Parathyroid adenoma (tissue), 2 donors: ENCODE measurements around the gene CTSZ.

Source experiments
- H2AFZ ChIP-seq: fragments of 300-600 bp; sonication (generic); one replicate; pipeline ENCODE4 v1.7.0; 2017; ENCODE audit warnings: antibody characterized with exemption, mild to moderate bottlenecking
- H3K27ac ChIP-seq: fragments of 300-600 bp; sonication (generic); one replicate; pipeline ENCODE4 v1.7.0; 2017
- H3K27me3 ChIP-seq: fragments of 300-600 bp; sonication (generic); one replicate; pipeline ENCODE4 v1.7.0; 2017; ENCODE audit warnings: low read length; ENCODE audit not compliant: control insufficient read depth, insufficient read depth
- H3K36me3 ChIP-seq: fragments of 300-600 bp; sonication (generic); one replicate; pipeline ENCODE4 v1.7.0; 2017; ENCODE audit warnings: low read length; ENCODE audit not compliant: control insufficient read depth, insufficient read depth
- H3K4me1 ChIP-seq: fragments of 300-600 bp; sonication (generic); one replicate; pipeline ENCODE4 v1.7.0; 2017; ENCODE audit warnings: control low read depth
- H3K4me2 ChIP-seq: fragments of 300-600 bp; sonication (generic); one replicate; pipeline ENCODE4 v1.7.0; 2017; ENCODE audit warnings: low read length
- H3K4me3 ChIP-seq: fragments of 300-600 bp; sonication (generic); one replicate; pipeline ENCODE4 v1.7.0; 2017; ENCODE audit warnings: low read depth, low read length
- H3K79me2 ChIP-seq: fragments of 300-600 bp; sonication (generic); one replicate; pipeline ENCODE4 v1.7.0; 2017; ENCODE audit warnings: control low read depth
- H3K9ac ChIP-seq: fragments of 300-600 bp; sonication (generic); one replicate; pipeline ENCODE4 v1.7.0; 2017; ENCODE audit warnings: mild to moderate bottlenecking
- H3K9me3 ChIP-seq: fragments of 300-600 bp; sonication (generic); one replicate; pipeline ENCODE4 v1.7.0; 2017; ENCODE audit warnings: low read length; ENCODE audit not compliant: control insufficient read depth
- TF ChIP-seq, protein P1 (sequence below): fragments of 300-600 bp; sonication (generic); IDR thresholded peaks from one replicate; pipeline ENCODE4 v1.7.0; 2017; ENCODE audit warnings: antibody characterized with exemption, mild to moderate bottlenecking
- donor health status: primary hyperparathyroidism.

The CTSZ gene

DNA sequence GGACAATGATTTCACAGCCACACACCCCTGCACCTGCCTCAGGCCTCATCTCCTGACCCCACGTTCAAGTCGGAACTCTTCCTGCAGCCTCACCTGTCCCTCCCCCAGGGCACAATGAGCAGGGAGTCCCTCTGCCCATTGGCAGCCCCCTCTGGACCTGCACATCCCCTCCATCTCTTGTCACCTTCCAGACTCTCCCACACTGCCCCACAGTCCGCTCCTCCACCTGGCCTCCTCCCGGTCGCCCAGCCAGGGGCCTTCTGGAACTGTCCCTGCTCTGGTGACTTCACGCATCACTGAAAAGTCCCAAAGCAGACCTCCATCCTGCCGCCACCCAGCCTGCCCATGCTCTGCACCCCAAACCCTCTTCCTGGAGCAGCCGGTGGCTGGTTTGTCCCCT, 4.7 kb downstream of the CTSZ start:
- Histone ChIP-seq H3K79me2 (peaks cover 12% of the 10 kb centered on the region), H2AFZ (no peak overlapping the region), H3K4me3 (no peak overlapping the region), H3K4me2 (no peak overlapping the region), H3K4me1 (peaks cover 15% of the 10 kb centered on the region), H3K27me3 (no peaks in the 10 kb centered on the region), H3K27ac (no peak overlapping the region), H3K9ac (no peak overlapping the region), H3K36me3 (no peaks in the 10 kb centered on the region), H3K9me3 (no peaks in the 10 kb centered on the region)
- TF ChIP-seq, protein P1, sequence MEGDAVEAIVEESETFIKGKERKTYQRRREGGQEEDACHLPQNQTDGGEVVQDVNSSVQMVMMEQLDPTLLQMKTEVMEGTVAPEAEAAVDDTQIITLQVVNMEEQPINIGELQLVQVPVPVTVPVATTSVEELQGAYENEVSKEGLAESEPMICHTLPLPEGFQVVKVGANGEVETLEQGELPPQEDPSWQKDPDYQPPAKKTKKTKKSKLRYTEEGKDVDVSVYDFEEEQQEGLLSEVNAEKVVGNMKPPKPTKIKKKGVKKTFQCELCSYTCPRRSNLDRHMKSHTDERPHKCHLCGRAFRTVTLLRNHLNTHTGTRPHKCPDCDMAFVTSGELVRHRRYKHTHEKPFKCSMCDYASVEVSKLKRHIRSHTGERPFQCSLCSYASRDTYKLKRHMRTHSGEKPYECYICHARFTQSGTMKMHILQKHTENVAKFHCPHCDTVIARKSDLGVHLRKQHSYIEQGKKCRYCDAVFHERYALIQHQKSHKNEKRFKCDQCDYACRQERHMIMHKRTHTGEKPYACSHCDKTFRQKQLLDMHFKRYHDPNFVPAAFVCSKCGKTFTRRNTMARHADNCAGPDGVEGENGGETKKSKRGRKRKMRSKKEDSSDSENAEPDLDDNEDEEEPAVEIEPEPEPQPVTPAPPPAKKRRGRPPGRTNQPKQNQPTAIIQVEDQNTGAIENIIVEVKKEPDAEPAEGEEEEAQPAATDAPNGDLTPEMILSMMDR: no peak

DNA sequence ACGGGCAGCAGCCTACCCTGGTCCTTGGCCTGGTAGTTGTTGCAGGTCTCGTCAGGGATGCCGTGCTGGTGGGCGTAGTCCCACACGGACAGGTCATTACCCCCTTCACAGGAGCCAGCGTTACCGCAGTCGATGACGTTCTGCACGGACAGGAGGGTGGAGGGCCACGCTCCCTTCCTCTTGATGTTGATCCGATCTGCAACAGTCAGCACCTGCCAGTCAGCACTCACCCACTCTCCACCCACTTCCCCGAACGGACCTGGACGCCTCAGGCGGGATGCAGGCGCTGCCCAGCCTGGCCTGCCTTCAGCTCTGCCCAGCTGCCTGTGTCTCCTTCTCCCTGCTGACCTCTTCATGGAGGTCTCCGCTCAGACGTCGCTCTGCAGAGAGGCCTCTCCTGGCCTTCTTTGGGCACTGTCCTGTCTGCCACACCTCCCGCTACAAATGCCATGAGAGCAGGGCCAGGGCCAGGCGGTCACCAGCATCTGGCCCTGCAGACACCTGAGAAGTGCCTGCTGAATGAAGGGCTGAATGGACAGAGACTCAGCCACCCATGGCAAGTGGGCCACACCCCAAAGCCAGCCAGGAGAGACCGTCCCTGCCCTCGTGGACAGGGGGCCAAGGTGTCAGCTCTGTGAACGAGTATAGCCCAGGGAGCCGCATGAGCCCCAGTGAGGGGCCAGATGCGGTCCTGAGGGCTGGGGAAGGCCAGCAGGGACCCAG, 5.4 kb downstream of the CTSZ start:
- Histone ChIP-seq H3K9ac (no peak overlapping the region), H2AFZ (no peak overlapping the region), H3K27me3 (no peaks in the 10 kb centered on the region), H3K79me2 (peaks cover 12% of the 10 kb centered on the region), H3K36me3 (no peaks in the 10 kb centered on the region), H3K27ac (no peak overlapping the region), H3K9me3 (no peaks in the 10 kb centered on the region), H3K4me3 (no peak overlapping the region), H3K4me1 (peaks cover 15% of the 10 kb centered on the region), H3K4me2 (no peak overlapping the region)
- TF ChIP-seq, protein P1: no peak

DNA sequence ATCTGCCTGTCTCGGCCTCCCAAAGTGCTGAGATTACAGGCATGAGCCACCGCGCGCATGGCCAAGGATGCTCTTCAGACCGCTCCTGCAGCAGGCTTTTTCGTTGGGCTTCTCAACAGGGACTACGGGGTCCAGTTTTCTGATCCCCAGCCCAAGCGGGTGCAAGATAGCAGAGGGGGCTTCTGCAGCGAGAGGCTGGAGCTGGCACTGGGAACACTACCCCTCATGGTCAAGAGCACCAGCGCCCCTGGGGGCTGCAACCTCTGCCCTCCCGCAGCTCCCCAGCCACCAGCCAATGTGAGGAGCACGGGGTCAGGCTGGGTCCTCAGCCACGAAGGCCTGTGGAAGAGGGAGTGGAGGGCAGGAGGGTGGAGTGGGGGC, 6.0 kb downstream of the CTSZ start:
- Histone ChIP-seq H3K27ac (no peak overlapping the region), H3K79me2 (peaks cover 11% of the 10 kb centered on the region), H2AFZ (no peak overlapping the region), H3K9me3 (no peaks in the 10 kb centered on the region), H3K9ac (no peak overlapping the region), H3K4me1 (peaks cover 14% of the 10 kb centered on the region), H3K27me3 (no peaks in the 10 kb centered on the region), H3K4me3 (no peak overlapping the region), H3K36me3 (no peaks in the 10 kb centered on the region), H3K4me2 (no peak overlapping the region)
- TF ChIP-seq, protein P1: no peak

DNA sequence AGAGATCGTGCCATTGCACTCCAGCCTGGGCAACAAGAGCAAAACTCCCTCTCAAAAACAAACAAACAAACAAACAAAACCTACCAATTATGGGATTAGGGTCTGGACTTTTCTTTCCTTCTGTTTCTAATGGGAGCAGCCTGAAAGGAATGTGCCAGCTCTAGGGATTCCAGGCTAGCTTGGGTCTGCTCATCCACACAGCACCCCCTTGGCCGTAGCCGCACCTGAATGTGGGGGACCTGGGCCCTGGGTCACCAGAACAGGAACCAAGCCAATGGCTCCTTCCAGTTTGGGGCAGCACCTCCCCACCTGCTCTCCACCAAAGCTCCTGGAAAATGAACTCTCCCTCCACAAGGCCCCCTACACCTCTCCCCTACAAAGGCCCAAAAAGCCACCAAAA, 6.7 kb downstream of the CTSZ start:
- TF ChIP-seq, protein P1: no peak
- H3K4me1 ChIP-seq: peaks cover 6% of the 10 kb centered on the region
- no peak overlapping the region for H3K4me2 ChIP-seq
- peaks cover 4% of the 10 kb centered on the region for H3K79me2 ChIP-seq
- H3K4me3 ChIP-seq: no peak overlapping the region
- H3K27ac ChIP-seq: no peak overlapping the region
- H3K9ac ChIP-seq: no peak overlapping the region
- no peaks in the 10 kb centered on the region for H3K9me3 ChIP-seq
- H2AFZ ChIP-seq: no peak overlapping the region
- no peaks in the 10 kb centered on the region for H3K36me3 ChIP-seq
- H3K27me3 ChIP-seq: no peaks in the 10 kb centered on the region

DNA sequence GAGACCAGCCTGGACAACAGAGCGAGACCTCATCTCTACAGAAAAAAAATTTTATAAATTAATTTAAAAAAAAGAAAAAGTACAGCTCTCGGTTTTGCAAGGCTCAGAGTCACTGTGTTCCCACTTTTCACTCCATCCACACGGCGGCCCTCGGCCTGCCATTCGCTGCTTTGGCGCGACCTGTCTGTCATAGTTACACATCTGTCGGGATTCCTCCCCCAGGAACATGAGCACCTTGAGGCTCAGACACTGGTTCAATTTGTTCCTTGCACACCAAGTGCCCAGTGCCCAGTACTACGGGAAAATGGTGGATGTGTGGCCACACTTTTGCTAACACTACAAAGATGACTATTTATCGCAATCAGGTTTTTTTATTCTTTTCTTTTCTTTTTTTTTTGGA, 8.4 kb downstream of the CTSZ start:
- Histone ChIP-seq H3K4me1 (peaks cover 2% of the 10 kb centered on the region), H3K27me3 (no peaks in the 10 kb centered on the region), H3K4me3 (no peak overlapping the region), H3K79me2 (no peaks in the 10 kb centered on the region), H3K36me3 (no peaks in the 10 kb centered on the region), H3K9me3 (no peaks in the 10 kb centered on the region), H3K4me2 (no peak overlapping the region), H3K27ac (no peak overlapping the region), H2AFZ (no peak overlapping the region), H3K9ac (no peak overlapping the region)
- TF ChIP-seq, protein P1: no peak
